ENCODE data around the gene PRAMEF12.
"Not testable (repeated sequence)": the region's sequence is repeated elsewhere in the genome, so short reads cannot be mapped to it uniquely, and the experiment has no call there.

PRAMEF12 gene

GRCh38 chr1:12770620-12771019, 2.9 kb upstream of the PRAMEF12 start:
- DNase-seq (ENCODE audit: low read depth, low spot score) = no peak

DNA sequence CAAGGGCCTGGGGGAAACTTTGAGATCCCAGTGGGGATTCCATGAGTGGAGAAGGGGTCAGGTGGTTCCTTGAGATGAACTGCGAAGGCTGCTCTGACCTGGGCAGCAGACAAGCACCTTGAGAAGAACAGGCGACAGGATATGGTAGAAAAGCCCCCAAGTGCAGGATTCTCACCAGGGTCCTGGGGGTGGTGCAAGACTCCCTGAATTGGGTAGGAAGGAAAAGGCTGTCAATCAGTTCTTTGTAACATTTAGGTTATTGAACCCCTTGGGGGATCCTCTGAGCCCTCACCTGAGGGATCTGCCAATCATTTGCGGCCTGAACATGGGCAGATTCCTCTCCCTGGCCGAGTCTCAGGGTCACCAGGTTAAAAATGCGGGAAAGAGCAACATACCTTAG, 2.4 kb upstream of the PRAMEF12 start:
- no peak for DNase-seq (ENCODE audit: low read depth, low spot score)

- DNase-seq (ENCODE audit: low read depth, low spot score) = no peak
Observed at GRCh38 chr1:12772520-12772919, 1.0 kb upstream of the PRAMEF12 start.

DNA sequence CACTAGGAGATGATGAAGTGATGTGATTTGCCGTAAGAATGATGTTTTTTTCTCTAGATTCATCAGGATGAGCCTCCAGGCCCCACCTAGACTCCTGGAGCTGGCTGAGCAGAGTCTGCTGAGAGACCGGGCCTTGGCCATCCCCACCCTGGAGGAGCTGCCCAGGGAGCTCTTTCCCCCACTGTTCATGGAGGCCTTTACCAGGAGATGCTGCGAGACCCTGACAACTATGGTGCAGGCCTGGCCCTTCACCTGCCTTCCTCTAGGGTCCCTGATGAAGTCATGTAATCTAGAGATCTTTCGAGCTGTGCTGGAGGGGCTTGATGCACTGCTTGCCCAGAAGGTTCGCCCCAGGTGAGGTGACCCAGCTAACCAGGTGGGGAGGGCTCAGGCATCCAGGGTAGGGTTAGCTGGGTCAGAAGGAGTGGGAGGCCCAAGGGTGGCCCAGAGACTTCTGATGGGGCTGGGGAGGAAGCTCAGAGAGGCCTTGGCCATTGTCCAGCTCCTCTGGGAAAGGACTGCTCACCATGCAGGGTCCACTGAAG, 1.3 kb downstream of the PRAMEF12 start:
- no peak for DNase-seq (ENCODE audit: low read depth, low spot score)

- DNase-seq (ENCODE audit: low read depth, low spot score) = no peak
Observed at GRCh38 chr1:12775443-12775842, 1.9 kb downstream of the PRAMEF12 start.

DNA sequence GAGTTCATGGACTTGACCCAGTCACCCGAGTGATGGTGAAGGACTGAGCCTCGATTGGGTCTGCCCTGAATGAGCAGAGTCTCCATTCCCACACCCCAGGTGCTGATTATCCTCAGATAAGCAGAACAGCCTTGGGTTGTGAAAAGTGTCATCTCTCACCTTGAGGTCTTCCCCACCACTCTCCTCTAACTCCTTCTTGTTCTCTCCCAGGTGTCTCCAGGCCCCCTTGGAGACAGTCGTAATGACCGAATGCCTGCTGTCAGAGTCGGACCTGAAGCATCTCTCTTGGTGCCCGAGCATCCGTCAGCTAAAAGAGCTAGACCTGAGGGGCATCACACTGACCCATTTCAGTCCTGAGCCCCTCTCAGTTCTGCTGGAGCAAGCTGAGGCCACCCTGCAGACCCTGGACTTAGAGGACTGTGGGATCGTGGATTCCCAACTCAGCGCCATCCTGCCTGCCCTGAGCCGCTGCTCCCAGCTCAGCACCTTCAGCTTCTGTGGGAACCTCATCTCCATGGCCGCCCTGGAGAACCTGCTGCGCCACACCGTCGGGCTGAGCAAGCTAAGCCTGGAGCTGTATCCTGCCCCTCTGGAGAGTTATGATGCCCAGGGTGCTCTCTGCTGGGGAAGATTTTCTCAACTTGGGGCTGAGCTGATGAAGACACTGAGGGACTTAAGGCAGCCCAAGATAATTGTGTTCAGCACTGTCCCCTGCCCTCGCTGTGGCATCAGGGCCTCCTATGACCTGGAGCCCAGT, 3.4 kb downstream of the PRAMEF12 start:
- no peak for DNase-seq (ENCODE audit: low read depth, low spot score)

GRCh38 chr1:12778061-12778460, 4.5 kb downstream of the PRAMEF12 start:
- no peak for DNase-seq (ENCODE audit: low read depth, low spot score)

DNA sequence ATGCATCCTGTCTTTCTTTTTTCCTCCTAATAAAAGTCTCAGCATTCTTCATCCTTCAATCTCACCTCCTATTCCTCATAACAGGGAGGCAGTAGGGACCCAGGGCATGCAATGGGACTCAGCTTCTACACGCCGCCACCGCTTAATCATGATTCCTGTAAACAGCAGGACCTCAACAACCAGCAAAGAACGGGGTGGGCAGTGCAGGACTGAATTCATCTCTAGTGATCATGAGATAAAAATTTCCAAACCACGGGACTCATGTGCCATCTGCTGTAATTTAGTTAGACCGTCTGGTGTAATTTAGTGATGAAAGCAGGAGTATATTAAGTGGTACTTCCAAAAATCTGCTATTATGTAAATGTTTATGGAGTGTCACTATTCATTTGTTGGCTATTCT, 5.4 kb downstream of the PRAMEF12 start:
- DNase-seq (ENCODE audit: low read depth, low spot score) = no peak

DNA sequence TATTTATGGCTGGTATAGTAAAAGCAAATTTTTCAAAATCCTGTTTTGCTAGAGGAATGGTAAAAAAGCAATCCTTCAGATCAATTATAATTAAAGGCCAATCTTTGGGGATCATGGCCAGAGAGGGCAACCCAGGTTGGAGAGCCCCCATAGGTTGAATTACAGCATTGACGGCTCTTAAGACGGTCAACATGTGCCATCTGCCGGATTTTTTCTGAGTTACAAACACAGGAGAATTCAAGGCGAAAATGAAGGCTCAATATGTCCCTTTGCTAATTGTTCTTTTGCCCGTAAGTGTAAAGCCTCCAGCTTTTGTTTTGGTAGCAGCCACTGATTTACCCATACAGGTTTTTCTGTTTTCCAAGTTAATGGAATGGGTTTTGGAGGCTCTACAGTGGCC, 8.0 kb downstream of the PRAMEF12 start:
- DNase-seq (ENCODE audit: low read depth, low spot score) = not testable (repeated sequence)

DNA sequence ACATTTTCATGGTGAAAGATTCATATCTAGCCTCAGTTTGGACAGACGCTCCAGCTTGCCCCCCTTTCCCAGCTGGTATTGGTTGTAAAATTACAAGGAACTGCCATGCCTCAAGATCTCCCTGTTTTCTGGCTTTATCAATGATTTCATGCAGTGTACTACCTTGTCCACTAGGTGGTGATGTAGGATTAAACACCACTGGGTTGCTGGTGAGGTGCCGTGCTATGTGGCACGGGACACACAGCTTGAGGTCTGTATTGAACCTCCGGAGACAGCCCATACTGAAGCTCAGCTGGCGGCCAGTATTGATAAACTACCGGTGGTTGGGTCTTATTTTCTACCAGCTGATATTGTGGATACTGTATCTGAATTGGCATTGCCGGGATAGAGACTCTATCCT, 10.2 kb downstream of the PRAMEF12 start:
- DNase-seq (ENCODE audit: low read depth, low spot score) = not testable (repeated sequence)

- peak; percentile 21 for DNase-seq (ENCODE audit: low read depth, low spot score)
Observed at GRCh38 chr1:12784729-12785128, 11.2 kb downstream of the PRAMEF12 start.

DNA sequence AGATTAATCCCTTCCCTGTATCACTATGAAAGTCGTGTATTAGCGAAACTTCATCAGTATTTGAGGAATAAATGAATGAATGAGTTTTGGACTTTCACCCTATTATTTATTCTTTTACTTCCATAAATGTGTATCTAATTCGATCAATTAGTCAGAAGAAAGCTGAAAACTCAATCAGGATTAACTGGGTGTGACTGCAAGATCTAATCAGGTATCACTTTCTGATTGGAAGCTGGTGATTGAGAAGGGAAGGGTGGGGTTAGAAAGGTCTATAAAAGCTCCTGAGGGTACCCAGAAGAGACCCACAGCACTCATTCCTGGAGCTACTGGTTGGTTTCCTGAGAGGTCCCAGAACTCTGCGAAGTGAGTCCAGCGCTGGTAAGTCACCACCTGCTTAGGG, 17.6 kb downstream of the PRAMEF12 start, which contains the start of gene PRAMEF1:
PRAMEF1 (plus strand) TSS at position 301 of the 400 bp plus-strand sequence. CDS start 1,831 bp downstream, outside the sequence.
- DNase-seq (ENCODE audit: low read depth, low spot score) = not testable (repeated sequence)

GRCh38 chr1:12798911-12799310, 25.4 kb downstream of the PRAMEF12 start:
- DNase-seq (ENCODE audit: low read depth, low spot score) = no peak

- DNase-seq (ENCODE audit: low read depth, low spot score) = no peak
Observed at GRCh38 chr1:12799730-12800129, 26.2 kb downstream of the PRAMEF12 start.

DNA sequence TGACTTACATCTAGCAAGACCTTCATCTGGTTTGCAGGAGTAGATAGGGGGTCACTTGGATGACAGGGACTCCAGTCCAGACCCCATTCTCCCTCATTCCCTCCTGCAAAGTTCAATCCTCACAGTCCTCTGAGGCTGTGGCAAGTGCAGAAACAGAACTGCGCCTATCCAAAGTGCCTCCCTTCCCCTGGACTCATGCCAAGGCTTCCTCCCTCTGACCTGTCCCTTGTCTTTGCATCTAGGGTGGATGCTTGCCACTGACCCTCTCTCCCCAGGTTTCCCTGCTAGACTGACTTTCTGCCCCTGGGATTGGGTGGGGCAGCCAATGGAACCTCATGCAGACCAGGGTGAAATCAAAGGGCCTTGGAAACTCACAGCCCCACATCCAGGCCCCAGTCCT, 36.4 kb downstream of the PRAMEF12 start:
- DNase-seq (ENCODE audit: low read depth, low spot score) = no peak

DNA sequence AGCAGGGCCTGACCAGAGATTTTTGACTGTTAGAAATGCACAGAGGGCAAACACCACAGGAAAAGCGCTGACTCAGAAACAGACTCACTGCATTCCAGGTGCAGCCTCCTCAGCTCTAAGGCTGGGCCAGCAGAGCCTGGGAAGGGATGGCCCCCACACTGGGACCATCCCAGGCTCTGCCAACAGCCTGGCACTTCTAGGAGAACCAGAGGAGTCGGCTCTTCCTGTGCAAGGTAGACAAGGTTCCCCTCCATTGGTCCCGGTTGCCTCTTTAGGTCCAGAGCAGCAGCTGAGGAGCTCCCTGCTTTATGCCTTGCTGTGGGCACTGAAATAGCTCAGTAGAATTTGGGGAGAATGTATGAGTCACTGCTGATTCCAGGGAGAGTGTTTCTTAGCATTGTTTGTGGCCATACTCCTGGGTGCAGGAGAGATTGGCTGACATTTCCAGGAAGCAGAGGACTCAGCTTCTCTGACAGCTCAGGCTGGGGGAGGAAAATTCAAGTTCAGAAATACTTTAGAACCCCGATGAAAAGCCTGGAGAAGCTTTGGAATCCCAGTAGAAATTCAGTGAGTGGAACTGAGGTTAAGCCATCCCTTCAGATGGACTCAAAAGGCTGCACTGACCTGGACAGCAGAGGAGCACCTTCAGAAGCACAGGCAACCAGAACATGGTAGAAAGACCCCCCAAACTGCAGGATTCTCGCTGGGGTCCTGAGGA, 37.3 kb downstream of the PRAMEF12 start:
- DNase-seq (ENCODE audit: low read depth, low spot score) = peak; percentile 36

DNA sequence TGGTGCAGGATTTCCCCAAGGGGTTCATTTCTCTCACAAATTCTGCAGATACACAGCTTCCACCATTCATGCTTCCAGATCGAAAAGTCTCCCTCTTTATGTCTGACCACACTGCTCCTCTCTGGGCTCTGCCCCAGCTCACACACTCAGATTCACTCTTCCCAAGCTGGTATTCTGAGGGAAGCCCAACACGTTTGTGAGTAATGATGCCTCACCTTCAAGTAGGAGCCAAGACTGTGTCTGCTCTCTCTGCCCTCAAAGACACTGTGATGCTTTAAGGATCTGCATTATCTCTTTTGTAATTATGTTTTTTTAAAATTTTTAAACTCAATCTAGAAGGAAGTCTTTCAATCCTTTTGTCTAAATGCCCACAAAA, 37.9 kb downstream of the PRAMEF12 start:
- DNase-seq (ENCODE audit: low read depth, low spot score) = no peak

GRCh38 chr1:12819061-12819460, 45.5 kb downstream of the PRAMEF12 start:
- not testable (repeated sequence) for DNase-seq (ENCODE audit: low read depth, low spot score)

Measured in astrocyte of the hippocampus (primary cell).